ENCODE data around the gene MAP3K1.

MAP3K1 gene

GRCh38 chr5:56910210-56910965 lies 95.0 kb downstream of the MAP3K1 start:
- no peak for DNase-seq (ENCODE audit: low read depth)
- peak overlapping the region; percentile 79 for H3K4me3 ChIP-seq (ENCODE audit: control insufficient read depth, low read depth, low read length)
- no peak for TF ChIP-seq CTCF (conservative IDR thresholded peaks at IDR 0.05; ENCODE audit: control insufficient read depth, insufficient read depth, low read depth, low read length)

GRCh38 chr5:56913766-56914165 lies 98.4 kb downstream of the MAP3K1 start:
- no peak overlapping the region for H3K4me3 ChIP-seq (ENCODE audit: control insufficient read depth, low read depth, low read length)
- no peak for DNase-seq (ENCODE audit: low read depth)
- TF ChIP-seq CTCF (conservative IDR thresholded peaks at IDR 0.05; ENCODE audit: control insufficient read depth, insufficient read depth, low read depth, low read length), result no peak

- no peak for DNase-seq (ENCODE audit: low read depth)
- TF ChIP-seq CTCF (conservative IDR thresholded peaks at IDR 0.05; ENCODE audit: control insufficient read depth, insufficient read depth, low read depth, low read length), result no peak
These were observed 99.3 kb downstream of the MAP3K1 start for GRCh38 chr5:56914678-56915077.

GRCh38 chr5:56917534-56917933 lies 102.2 kb downstream of the MAP3K1 start:
- DNase-seq (ENCODE audit: low read depth), result no peak
- H3K4me3 ChIP-seq (ENCODE audit: control insufficient read depth, low read depth, low read length), result no peak overlapping the region
- no peak for TF ChIP-seq CTCF (conservative IDR thresholded peaks at IDR 0.05; ENCODE audit: control insufficient read depth, insufficient read depth, low read depth, low read length)

More at GRCh38 chr5:56914678-56915077, 99.3 kb downstream of the MAP3K1 start:
- no peak overlapping the region for H3K4me3 ChIP-seq (ENCODE audit: control insufficient read depth, low read depth, low read length)

GRCh38 chr5:56918054-56918453 lies 102.7 kb downstream of the MAP3K1 start:
- TF ChIP-seq CTCF (conservative IDR thresholded peaks at IDR 0.05; ENCODE audit: control insufficient read depth, insufficient read depth, low read depth, low read length), result no peak
- no peak overlapping the region for H3K4me3 ChIP-seq (ENCODE audit: control insufficient read depth, low read depth, low read length)
- no peak for DNase-seq (ENCODE audit: low read depth)

GRCh38 chr5:56919942-56920662 lies 104.8 kb downstream of the MAP3K1 start:
- TF ChIP-seq CTCF (conservative IDR thresholded peaks at IDR 0.05; ENCODE audit: control insufficient read depth, insufficient read depth, low read depth, low read length), result no peak
- DNase-seq (ENCODE audit: low read depth), result no peak
- H3K4me3 ChIP-seq (ENCODE audit: control insufficient read depth, low read depth, low read length), result no peak overlapping the region

Measured in fibroblast of mammary gland (primary cell).